PC-3 (cell line): ENCODE results near the gene OPN1MW3.
"Not testable (repeated sequence)": the region's sequence is repeated elsewhere in the genome, so short reads cannot be mapped to it uniquely, and the experiment has no call there.

Source experiments
- CTCF ChIP-seq: fragments of 300-600 bp; sonication (generic); conservative IDR thresholded peaks from 2 replicates; pipeline ENCODE4 v1.5.1; 2017; ENCODE audit warnings: antibody characterized with exemption, low read depth, mild to moderate bottlenecking, low read length
- EZH2phosphoT487 ChIP-seq: fragments of 300-600 bp; sonication (generic); IDR thresholded peaks from 2 replicates; pipeline ENCODE4 v1.6.1; 2018; ENCODE audit warnings: mild to moderate bottlenecking, antibody characterized with exemption, low read length, borderline replicate concordance

- not testable (repeated sequence) for TF ChIP-seq EZH2phosphoT487, CTCF
Observed at GRCh38 chrX:154226706-154227105, 30.7 kb upstream of the OPN1MW3 start.
